Activated naive CD8-positive, alpha-beta T cell (primary cell): ENCODE data around the gene PHF21B.
"Not testable (repeated sequence)": the region's sequence is repeated elsewhere in the genome, so short reads cannot be mapped to it uniquely, and the experiment has no call there.

Experiments used
- H3K27ac Mint-ChIP-seq: one replicate; pipeline ENCODE4 v1.8.0; 2021; ENCODE audit warnings: mixed read lengths
- H3K27me3 Mint-ChIP-seq: one replicate; pipeline ENCODE4 v1.8.0; 2021; ENCODE audit warnings: mixed read lengths
- H3K36me3 Mint-ChIP-seq: one replicate; pipeline ENCODE4 v1.8.0; 2021; ENCODE audit warnings: mixed read lengths
- H3K4me1 Mint-ChIP-seq: one replicate; pipeline ENCODE4 v1.8.0; 2021; ENCODE audit warnings: low read depth, mixed read lengths
- H3K4me3 Mint-ChIP-seq: one replicate; pipeline ENCODE4 v1.8.0; 2021; ENCODE audit warnings: mild to moderate bottlenecking, mixed read lengths
- H3K9me3 Mint-ChIP-seq: one replicate; pipeline ENCODE4 v1.8.0; 2021; ENCODE audit warnings: low read depth, mixed read lengths

The PHF21B gene

DNA sequence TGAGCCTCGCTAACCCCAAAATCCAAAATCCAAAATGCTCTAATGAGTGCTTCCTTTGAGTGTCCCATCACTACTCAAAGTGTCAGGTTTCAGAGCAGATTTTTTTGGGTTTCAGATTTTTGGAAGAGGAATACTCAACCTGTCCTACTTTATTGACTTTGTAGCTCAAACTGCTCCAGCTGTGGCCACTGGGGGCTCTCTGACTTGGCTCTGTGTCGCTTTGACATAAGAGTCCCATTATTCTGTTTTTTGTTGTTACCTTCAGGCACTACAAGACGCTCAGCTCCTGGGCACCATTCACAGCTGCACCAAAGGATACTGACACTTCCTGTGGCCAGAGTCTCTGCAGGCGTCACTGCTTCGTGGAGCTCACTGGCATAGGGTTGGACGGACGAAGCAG is 41.1 kb downstream of the PHF21B start:
- no peak overlapping the region for H3K4me3 Mint-ChIP-seq
- peaks cover 7% of the 10 kb centered on the region for H3K27me3 Mint-ChIP-seq
- H3K36me3 Mint-ChIP-seq = no peaks in the 10 kb centered on the region
- H3K9me3 Mint-ChIP-seq = no peaks in the 10 kb centered on the region
- H3K4me1 Mint-ChIP-seq = no peaks in the 10 kb centered on the region
- H3K27ac Mint-ChIP-seq = no peak overlapping the region

DNA sequence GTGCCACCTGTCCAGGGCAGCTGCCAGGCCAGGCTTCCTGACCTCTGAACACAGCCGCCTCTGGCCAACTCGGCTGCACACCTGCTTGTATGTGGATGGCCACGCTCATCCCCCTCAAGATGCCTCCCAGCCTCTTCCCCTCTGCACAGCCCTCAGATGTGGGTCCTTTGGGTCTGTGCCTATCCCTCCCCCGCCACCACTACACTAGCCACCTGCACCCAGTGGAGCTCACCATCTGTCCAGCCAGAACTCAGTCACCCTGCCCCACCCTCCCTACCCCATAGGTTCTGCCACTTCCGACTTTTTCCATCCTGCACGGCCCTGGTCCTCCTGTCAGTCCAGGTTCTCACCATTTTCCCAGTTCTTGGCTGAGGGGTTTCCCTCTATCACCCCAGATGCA is 44.6 kb downstream of the PHF21B start:
- Mint-ChIP-seq H3K27me3 (peaks cover 1% of the 10 kb centered on the region), H3K36me3 (no peaks in the 10 kb centered on the region), H3K27ac (no peak overlapping the region), H3K4me3 (no peak overlapping the region), H3K4me1 (no peaks in the 10 kb centered on the region), H3K9me3 (no peaks in the 10 kb centered on the region)

- H3K36me3 Mint-ChIP-seq = no peaks in the 10 kb centered on the region
- no peak overlapping the region for H3K27ac Mint-ChIP-seq
- H3K27me3 Mint-ChIP-seq = peaks cover 1% of the 10 kb centered on the region
- no peak overlapping the region for H3K4me3 Mint-ChIP-seq
- no peaks in the 10 kb centered on the region for H3K4me1 Mint-ChIP-seq
- no peaks in the 10 kb centered on the region for H3K9me3 Mint-ChIP-seq
These were observed 45.1 kb downstream of the PHF21B start for GRCh38 chr22:44964722-44965078.

- no peaks in the 10 kb centered on the region for H3K36me3 Mint-ChIP-seq
- no peaks in the 10 kb centered on the region for H3K4me1 Mint-ChIP-seq
- H3K4me3 Mint-ChIP-seq = no peak overlapping the region
- H3K9me3 Mint-ChIP-seq = no peaks in the 10 kb centered on the region
- peaks cover 1% of the 10 kb centered on the region for H3K27me3 Mint-ChIP-seq
- H3K27ac Mint-ChIP-seq = no peak overlapping the region
These were observed 45.7 kb downstream of the PHF21B start for GRCh38 chr22:44963832-44964721.

GRCh38 chr22:44962741-44963454 is 46.9 kb downstream of the PHF21B start:
- Mint-ChIP-seq H3K4me3 (no peak overlapping the region), H3K9me3 (no peaks in the 10 kb centered on the region), H3K36me3 (no peaks in the 10 kb centered on the region), H3K27me3 (peaks cover 1% of the 10 kb centered on the region), H3K27ac (no peak overlapping the region), H3K4me1 (no peaks in the 10 kb centered on the region)

DNA sequence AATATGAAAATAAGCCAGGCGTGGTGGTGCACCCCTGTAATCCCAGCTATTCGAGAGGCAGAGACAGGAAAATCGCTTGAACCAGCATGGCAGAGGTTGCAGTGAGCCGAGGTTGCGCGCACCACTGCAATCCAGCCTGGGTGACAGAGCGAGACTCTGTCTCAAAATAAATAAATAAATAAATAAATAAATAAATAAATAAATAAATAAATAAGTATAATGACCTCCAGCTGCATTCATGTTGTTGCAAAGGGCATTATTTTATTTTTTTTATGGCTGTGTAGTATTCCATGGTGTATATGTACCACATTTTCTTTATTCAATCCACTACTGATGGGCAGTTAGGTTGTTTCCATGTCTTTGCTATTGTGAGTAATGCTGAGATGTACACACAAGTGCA is 48.1 kb downstream of the PHF21B start:
- H3K27ac Mint-ChIP-seq, H3K27me3 Mint-ChIP-seq, H3K9me3 Mint-ChIP-seq, H3K4me3 Mint-ChIP-seq, H3K36me3 Mint-ChIP-seq, H3K4me1 Mint-ChIP-seq: not testable (repeated sequence)

GRCh38 chr22:44956840-44957767 is 52.7 kb downstream of the PHF21B start:
- Mint-ChIP-seq H3K4me3 (no peak overlapping the region), H3K36me3 (no peaks in the 10 kb centered on the region), H3K27me3 (peaks cover 4% of the 10 kb centered on the region), H3K9me3 (no peaks in the 10 kb centered on the region), H3K4me1 (no peaks in the 10 kb centered on the region), H3K27ac (no peak overlapping the region)

DNA sequence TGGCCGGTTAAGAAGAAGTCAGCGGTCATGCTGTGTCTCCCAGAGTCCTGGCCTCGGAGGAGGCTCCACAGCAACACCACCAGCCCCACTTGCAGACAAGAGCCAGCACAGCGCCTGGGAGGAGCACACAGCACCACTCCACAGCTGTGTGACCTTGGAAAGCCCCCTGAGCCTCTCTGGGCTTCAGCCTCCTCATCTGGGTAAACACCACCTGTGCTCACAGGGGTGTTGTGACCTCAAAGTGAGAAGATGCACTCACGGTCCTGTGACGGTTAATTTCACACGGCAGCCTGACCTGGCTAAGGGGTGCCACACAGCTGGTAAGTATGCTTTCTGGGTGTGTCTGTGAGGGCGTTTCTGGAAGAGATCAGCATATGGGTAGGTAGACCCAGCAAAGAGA is 54.7 kb downstream of the PHF21B start:
- H3K9me3 Mint-ChIP-seq = no peaks in the 10 kb centered on the region
- no peaks in the 10 kb centered on the region for H3K36me3 Mint-ChIP-seq
- no peaks in the 10 kb centered on the region for H3K4me1 Mint-ChIP-seq
- peaks cover 4% of the 10 kb centered on the region for H3K27me3 Mint-ChIP-seq
- H3K27ac Mint-ChIP-seq = no peak overlapping the region
- H3K4me3 Mint-ChIP-seq = no peak overlapping the region

DNA sequence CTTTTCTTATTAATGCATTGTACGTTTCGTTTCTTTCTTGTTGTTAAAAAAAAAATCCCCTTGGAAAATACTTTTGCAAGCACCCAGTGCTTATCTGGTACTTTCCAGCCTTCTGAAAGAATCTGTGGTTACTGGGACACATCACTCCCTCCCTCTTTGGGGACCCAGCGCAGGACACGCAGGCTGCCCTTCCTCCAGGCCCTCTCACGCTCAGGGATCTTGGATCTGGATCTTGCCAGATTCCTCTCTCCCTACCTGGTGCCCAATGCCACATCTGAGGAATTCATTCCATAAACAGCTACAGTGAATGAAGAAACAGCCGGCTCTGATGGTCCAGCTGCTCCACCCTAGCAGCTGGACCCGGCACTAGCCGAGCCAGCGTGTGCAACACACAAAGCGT is 55.7 kb downstream of the PHF21B start:
- no peaks in the 10 kb centered on the region for H3K36me3 Mint-ChIP-seq
- H3K27me3 Mint-ChIP-seq = peaks cover 4% of the 10 kb centered on the region
- H3K4me1 Mint-ChIP-seq = no peaks in the 10 kb centered on the region
- no peak overlapping the region for H3K4me3 Mint-ChIP-seq
- no peaks in the 10 kb centered on the region for H3K9me3 Mint-ChIP-seq
- no peak overlapping the region for H3K27ac Mint-ChIP-seq

GRCh38 chr22:44952863-44953746 is 56.7 kb downstream of the PHF21B start:
- Mint-ChIP-seq H3K36me3 (no peaks in the 10 kb centered on the region), H3K27ac (no peak overlapping the region), H3K27me3 (peaks cover 4% of the 10 kb centered on the region), H3K4me3 (no peak overlapping the region), H3K4me1 (no peaks in the 10 kb centered on the region), H3K9me3 (no peaks in the 10 kb centered on the region)

DNA sequence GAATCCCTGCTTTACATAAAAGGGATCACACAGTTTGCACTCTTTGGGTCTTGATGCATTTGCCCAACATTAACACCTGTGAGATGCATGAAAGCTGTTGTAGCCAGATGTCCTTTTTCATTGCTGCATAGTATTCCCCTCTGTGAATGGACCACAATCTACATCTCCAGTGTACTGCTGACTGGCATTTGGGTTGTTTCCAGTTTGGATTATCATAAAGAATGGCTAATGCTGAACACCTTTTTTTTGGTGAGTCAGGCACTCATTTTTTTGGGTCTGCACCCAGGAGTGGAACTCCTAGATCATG is 58.3 kb downstream of the PHF21B start:
- H3K27me3 Mint-ChIP-seq = peaks cover 4% of the 10 kb centered on the region
- H3K9me3 Mint-ChIP-seq = no peaks in the 10 kb centered on the region
- H3K36me3 Mint-ChIP-seq = no peaks in the 10 kb centered on the region
- H3K4me1 Mint-ChIP-seq = no peaks in the 10 kb centered on the region
- no peak overlapping the region for H3K27ac Mint-ChIP-seq
- H3K4me3 Mint-ChIP-seq = no peak overlapping the region

- Mint-ChIP-seq H3K27ac (no peak overlapping the region), H3K4me1 (no peaks in the 10 kb centered on the region), H3K4me3 (no peak overlapping the region), H3K27me3 (peaks cover 4% of the 10 kb centered on the region), H3K36me3 (no peaks in the 10 kb centered on the region), H3K9me3 (no peaks in the 10 kb centered on the region)
These were observed 58.8 kb downstream of the PHF21B start for GRCh38 chr22:44950806-44951509.

DNA sequence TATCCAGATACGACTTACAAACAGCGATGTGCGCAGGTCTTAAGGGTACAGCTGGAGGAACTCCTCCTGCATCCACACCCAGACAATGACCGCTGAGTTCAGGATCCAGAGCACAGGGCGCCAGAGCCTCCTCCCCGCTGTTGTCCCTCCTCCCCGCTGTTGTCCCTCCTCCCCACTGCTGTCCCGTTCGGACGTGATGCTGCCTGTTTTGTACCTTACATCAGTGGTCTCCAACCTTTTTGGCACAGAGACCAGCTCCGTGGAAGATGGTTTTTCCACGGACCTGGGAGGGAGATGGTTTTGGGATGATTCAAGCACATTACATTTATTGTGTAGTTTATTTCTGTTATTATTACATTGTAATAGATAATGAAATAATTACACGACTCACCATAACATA is 62.0 kb downstream of the PHF21B start:
- H3K27ac Mint-ChIP-seq = no peak overlapping the region
- H3K9me3 Mint-ChIP-seq = no peaks in the 10 kb centered on the region
- no peaks in the 10 kb centered on the region for H3K36me3 Mint-ChIP-seq
- no peaks in the 10 kb centered on the region for H3K4me1 Mint-ChIP-seq
- no peaks in the 10 kb centered on the region for H3K27me3 Mint-ChIP-seq
- no peak overlapping the region for H3K4me3 Mint-ChIP-seq

GRCh38 chr22:44947049-44947448 is 62.8 kb downstream of the PHF21B start:
- no peaks in the 10 kb centered on the region for H3K4me1 Mint-ChIP-seq
- no peaks in the 10 kb centered on the region for H3K9me3 Mint-ChIP-seq
- no peaks in the 10 kb centered on the region for H3K27me3 Mint-ChIP-seq
- H3K36me3 Mint-ChIP-seq = no peaks in the 10 kb centered on the region
- no peak overlapping the region for H3K4me3 Mint-ChIP-seq
- H3K27ac Mint-ChIP-seq = no peak overlapping the region
